Frontal cortex (tissue), 4 donors: ENCODE results near the gene DCP2. TPM values are rescaled to one million over a fixed set of nuclear protein-coding genes. Genes with fewer than 3 reads are reported as not detected.
A peak's percentile ranks its signal among the peaks of the same experiment; 100 is the strongest.
"Not testable (repeated sequence)": the region's sequence is repeated elsewhere in the genome, so short reads cannot be mapped to it uniquely, and the experiment has no call there.

Experiments
- DNase-seq, 2 donors: peaks; one replicate each; pipeline ENCODE4 v3.0.0; 2012; ENCODE audit warnings: low spot score in 2 of 2
- FAIRE-seq: peaks from 2 replicates; lab custom pipeline; 2012; peaks lifted over from hg19 to GRCh38; lab: Jason Lieb, UNC
- total RNA-seq: library from RNA; depleted of rRNA; stranded (reverse); fragments of >200 nt; gene quantifications from one replicate; pipeline ENCODE4 v1.2.3, GENCODE V29; 2014
- donor health status: control.
- donor health status: control.
- donor health status: control.

Gene DCP2
- total RNA-seq, 1 donor from 2014 or later = 118 TPM

- FAIRE-seq, DNase-seq: not testable (repeated sequence)
These were observed 13.2 kb upstream of the DCP2 start for GRCh38 chr5:112963374-112963733.

- FAIRE-seq (no peak), DNase-seq (no peak)
These were observed 10.8 kb upstream of the DCP2 start for GRCh38 chr5:112965733-112966306.

DNA sequence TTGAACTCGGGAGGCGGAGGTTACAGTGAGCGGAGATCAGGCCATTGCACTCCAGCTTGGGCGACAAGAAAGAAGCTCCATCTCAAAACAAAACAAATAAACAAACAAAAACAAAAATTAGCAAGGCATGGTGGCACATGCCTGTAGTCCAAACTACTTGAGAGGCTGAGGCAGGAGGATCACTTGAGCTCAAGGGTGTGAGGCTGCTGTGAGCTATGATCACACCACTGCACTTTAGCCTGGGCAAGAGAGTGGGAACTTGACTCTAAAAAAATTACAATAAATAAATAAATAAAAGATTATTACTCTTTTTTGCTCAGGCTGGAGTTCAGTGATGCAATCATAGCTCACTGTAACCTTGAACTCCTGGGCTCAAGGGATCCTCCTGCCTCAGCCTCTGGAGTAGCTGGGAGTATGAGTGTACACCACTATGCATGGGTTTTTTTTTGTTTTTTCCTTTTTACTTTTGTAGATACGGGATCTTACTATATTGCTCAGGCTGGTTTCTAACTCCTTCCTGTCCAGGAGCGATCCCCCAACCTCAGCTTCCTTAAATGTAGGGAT, 9.0 kb upstream of the DCP2 start:
- no peak for FAIRE-seq
- DNase-seq = no peak

GRCh38 chr5:112968411-112969106, 8.0 kb upstream of the DCP2 start:
- no peak for DNase-seq
- no peak for FAIRE-seq

DNA sequence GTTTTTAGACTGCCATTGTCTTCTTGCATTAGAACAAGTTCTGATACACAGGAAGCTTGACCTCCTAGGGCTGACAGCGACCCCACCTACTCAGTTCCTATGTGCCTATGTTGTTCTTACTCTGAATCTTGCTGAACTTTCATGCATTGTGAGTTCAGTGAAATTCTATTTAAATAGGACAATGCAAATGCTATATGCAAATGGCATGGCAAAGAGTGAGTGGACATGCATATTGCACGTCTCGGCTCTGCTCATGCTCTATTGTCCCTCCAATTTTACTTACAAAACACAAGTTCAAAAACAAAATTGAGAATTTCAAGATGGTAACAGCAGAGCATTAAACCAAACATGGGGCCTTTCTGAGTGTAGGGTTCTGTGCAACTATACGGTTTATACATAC, 5.3 kb upstream of the DCP2 start:
- FAIRE-seq (no peak), DNase-seq (no peak)

GRCh38 chr5:112973036-112973435, 3.6 kb upstream of the DCP2 start:
- FAIRE-seq = no peak
- DNase-seq = no peak

DNA sequence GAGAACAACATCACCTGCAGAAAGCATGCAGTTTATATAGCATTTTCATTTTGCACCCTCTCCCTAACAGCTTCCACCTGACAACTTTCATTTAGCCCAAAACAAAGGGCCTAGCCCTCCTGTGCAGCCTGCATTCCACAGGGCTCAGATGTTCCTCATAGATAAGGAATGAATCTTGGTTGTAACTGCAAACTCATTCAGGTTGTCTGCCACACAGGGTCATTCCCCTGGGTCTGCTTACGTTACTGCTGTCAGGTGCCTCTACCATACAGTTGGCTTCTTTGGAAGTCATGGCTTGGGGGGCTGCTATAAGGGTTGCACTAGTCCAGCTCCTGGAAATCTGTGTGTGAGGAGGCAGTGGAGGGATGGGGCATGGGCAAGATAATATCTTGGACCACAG, 2.7 kb upstream of the DCP2 start:
- no peak for DNase-seq
- no peak for FAIRE-seq

DNA sequence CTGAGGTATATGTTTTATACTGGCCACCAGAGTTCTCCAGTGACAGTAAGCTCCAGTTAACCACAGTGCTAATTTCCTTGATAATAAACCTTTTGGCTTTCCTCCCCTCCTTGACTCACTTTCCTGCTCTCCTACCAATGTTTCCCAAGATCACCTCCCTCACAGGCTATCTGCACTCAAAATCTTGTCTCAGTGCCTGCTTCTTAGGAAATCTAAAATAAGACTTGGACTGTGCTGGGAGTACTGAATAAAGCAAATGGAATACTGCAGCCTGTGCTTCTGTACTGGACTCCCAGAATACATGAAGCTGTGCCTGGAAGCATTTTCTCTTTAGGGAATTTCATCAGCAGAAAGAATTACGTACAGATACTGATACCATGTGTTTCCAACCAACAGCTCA, 1.7 kb upstream of the DCP2 start:
- no peak for FAIRE-seq
- no peak for DNase-seq

- no peak for DNase-seq
- FAIRE-seq = no peak
These were observed 722 bp upstream of the DCP2 start for GRCh38 chr5:112975721-112976431.

DNA sequence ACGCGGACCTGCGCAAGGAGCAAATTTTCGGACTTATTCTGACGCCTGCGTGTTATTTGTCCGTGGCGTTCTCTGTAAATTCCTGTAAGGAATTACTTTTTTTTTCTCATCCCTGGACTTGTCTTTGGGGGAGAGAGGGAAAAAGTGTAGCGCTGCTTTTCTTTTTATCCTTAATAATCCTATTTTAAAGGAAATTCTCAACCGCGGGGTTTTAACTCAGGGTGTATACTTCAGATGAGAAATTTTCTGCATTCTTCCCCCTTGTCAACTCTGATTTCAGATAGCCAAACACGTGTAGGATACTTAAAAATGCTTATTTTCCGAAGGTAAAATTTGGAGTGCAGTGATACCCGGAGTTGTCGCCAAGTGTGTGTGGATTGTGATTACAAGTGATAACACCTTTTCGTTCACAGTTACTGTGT, 853 bp downstream of the DCP2 start:
- DNase-seq (no peak), FAIRE-seq (no peak)

GRCh38 chr5:112978836-112979235, 2.2 kb downstream of the DCP2 start:
- DNase-seq = no peak
- no peak for FAIRE-seq

DNA sequence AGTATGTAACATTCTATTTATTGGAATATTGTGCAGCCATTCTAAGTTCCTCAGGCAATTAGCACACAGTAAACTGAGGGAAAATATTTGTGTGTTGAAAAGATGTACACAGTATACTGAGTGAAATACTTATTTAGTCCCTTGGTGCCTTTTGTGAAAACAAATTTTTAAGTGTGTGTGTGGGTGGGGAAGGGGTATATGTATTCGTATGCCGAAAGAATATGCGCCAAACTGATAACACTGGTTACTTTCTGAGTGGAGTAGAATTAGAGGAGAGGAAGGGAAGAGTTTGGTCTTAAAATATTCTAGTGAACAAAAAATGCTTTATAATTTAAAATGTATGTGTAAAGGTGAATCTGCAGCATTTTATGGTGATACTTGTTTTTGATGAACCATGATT, 3.1 kb downstream of the DCP2 start:
- DNase-seq = no peak
- no peak for FAIRE-seq

DNA sequence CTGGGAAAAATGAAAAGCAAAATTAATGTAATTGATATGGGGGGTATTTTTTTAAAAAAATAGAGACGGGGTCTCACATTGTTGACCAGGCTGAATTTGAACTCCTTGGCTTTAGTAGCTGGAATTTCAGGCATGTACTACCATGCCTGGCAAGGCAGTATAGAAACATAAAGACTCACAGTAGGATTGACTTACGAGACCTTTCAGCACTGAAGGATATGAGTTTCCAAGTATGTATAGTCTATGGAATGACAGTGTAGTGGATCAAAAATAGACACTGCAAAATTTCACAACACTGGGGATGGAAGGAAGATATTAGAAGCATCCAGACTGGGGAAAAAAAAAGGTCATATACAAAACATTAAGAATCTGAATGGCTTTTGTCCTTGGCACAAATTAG, 6.8 kb downstream of the DCP2 start:
- DNase-seq = no peak

DNA sequence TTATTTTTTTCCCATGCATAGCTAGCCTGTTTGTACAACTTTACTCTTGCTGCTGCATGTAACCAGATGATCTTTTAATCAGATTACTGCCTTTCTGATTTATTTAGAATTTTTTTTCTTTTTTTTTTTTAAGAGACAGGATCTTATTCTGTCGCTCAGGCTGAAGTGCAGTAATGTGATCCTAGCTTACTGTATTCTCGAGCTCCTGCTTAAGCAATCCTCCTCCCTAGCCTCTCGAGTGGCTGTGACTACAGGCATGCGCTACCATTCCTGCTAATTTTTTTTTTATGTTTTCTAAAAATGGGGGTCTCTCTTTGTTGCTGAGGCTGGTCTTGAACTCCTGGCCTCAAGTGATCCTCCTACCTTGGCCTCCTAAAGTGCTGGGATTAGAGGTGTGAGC, 9.6 kb downstream of the DCP2 start:
- DNase-seq (no peak), FAIRE-seq (no peak)

More for the DNA sequence above, 6.8 kb downstream of the DCP2 start:
- no peak for FAIRE-seq

GRCh38 chr5:112995764-112996618, 19.4 kb downstream of the DCP2 start:
- FAIRE-seq (no peak), DNase-seq (peak in 1 of 2 donors; percentile 42)

DNA sequence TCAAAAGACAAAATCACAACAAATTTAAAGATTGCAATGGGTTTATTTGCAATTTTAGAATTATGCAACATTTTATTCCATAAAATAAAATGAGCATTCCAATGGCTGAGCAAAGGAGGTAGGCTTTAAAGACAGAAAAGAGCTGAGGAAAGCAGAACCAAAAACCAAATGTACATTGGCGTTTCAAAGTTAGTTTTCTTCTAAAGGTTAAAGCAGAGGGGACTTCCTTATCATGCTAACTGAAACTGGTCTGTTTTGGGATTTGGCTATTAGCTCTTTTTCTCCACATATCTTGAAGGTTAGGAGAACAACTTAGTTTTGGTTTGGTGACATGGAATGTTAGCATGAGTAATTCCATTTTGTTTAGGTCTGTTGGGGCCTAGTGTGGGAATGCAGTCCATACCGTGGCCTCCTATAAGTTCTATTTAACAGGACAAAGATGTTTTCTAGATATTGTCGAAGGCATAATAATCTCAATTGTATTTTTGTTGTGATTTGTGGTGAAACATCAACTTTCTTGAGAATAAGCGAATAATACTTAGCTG, 20.3 kb downstream of the DCP2 start:
- DNase-seq (no peak), FAIRE-seq (no peak)

GRCh38 chr5:112998296-112998695, 21.7 kb downstream of the DCP2 start:
- FAIRE-seq = no peak
- DNase-seq = no peak

DNA sequence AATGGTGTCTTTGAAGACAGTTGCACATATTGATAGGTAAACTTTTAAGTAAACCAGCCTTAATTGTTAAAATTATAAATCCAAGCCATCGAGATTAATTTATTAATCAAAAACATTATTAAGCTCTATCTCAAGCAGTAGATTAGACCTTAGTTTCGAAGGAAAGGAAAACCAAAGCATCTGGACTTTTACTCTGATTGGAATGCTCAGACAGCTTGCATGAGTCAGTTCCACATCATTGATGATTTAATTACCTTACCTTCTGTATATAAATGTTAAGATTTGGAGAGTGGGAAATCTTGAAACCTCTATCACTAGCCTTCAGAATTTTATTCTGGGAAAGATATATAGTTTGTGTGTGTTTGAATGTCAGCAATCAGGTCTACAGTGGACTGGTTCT, 23.9 kb downstream of the DCP2 start:
- FAIRE-seq = no peak

DNA sequence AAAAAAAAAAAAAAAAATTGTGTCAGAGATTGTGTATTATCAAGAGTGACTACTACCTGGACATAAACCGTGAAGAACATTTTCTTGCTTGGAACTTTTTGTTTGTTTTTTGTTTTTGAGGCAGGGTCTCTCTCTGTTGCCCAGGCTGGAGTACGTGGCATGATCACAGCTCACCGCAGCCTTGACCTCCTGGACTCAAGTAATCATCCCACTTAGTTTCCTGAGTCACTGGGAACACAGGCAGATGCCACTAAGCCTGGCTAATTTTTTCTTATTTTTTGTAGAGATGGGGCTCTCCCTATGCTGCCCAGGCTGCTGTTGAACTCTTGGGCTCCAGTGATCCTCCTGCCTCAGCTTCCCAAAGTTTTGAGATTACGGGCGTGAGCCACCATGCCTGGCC, 25.8 kb downstream of the DCP2 start:
- DNase-seq = no peak
- no peak for FAIRE-seq

More for the DNA sequence above, 23.9 kb downstream of the DCP2 start:
- no peak for DNase-seq

DNA sequence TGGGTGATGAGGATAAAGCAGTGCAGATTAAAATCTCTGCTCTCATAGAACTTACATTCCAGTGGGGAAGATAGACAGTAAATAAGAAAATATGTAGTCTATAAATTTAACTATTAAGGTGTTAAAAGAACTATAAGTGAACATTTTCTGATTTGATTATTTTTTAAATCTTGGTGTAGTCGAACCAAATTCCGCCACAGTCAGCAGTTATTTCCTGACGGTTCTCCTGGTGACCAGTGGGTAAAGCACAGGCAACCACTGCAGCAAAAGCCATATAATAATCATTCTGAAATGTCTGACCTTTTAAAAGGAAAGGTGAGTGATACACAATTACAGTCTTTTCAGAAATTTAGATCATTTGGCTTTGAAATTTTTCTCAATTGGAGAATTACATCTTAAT, 27.2 kb downstream of the DCP2 start:
- no peak for DNase-seq
- FAIRE-seq = no peak
